Activated naive CD8-positive, alpha-beta T cell treated with anti-CD3 and anti-CD28 coated beads, Interleukin-2, amount 10 ng/mL, durations not matched to agents 7 days and 5 days (primary cell): ENCODE data around the gene RBMS3. TPM values are rescaled to one million over a fixed set of nuclear protein-coding genes. Genes with fewer than 3 reads are reported as not detected.

Experiments used
- ATAC-seq: fragments of 150-1000 bp; cut with Tn5 transposase; one replicate; pipeline ENCODE4 v1.10.0; 2021; ENCODE audit warnings: low read depth, moderate library complexity
- POLR2A ChIA-PET: fragments of 350-600 bp; sonication (Branson Sonifier 250); formaldehyde crosslinking; loops from one replicate; lab custom pipeline; 2021; ENCODE audit warnings: antibody characterized with exemption; lab: Charles Lee
- DNase-seq: peaks from one replicate; pipeline ENCODE4 v3.0.0; 2021
- H3K27ac Mint-ChIP-seq: one replicate; pipeline ENCODE4 v1.8.0; 2022; ENCODE audit warnings: mild to moderate bottlenecking, mixed read lengths
- H3K27me3 Mint-ChIP-seq: one replicate; pipeline ENCODE4 v1.8.0; 2022; ENCODE audit warnings: mild to moderate bottlenecking, moderate library complexity, mixed read lengths
- H3K36me3 Mint-ChIP-seq: one replicate; pipeline ENCODE4 v1.8.0; 2021; ENCODE audit warnings: mild to moderate bottlenecking, mixed read lengths
- H3K4me1 Mint-ChIP-seq: one replicate; pipeline ENCODE4 v1.8.0; 2021; ENCODE audit warnings: mixed read lengths
- H3K4me3 Mint-ChIP-seq: one replicate; pipeline ENCODE4 v1.8.0; 2022; ENCODE audit warnings: mild to moderate bottlenecking, moderate library complexity, mixed read lengths
- H3K9me3 Mint-ChIP-seq: one replicate; pipeline ENCODE4 v1.8.0; 2021; ENCODE audit warnings: mixed read lengths
- total RNA-seq, 2 experiments: library from RNA; stranded (reverse); gene quantifications; one replicate each; pipeline ENCODE4 v1.2.3, GENCODE V29; 2021

Gene RBMS3
- total RNA-seq, 2 experiments from 2014 or later = 0.58 to 0.74 TPM

- Mint-ChIP-seq H3K36me3 (no peaks in the 10 kb centered on the region), H3K9me3 (no peaks in the 10 kb centered on the region), H3K27me3 (no peaks in the 10 kb centered on the region), H3K27ac (no peak overlapping the region), H3K4me1 (no peaks in the 10 kb centered on the region), H3K4me3 (no peak overlapping the region)
- ATAC-seq = no peak
- DNase-seq = no peak
- POLR2A ChIA-PET = no interaction called here
Observed at GRCh38 chr3:29409409-29409808, 128.5 kb downstream of the RBMS3 start.

GRCh38 chr3:29410220-29410619 lies 129.3 kb downstream of the RBMS3 start:
- Mint-ChIP-seq H3K27me3 (no peaks in the 10 kb centered on the region), H3K4me3 (no peak overlapping the region), H3K36me3 (no peaks in the 10 kb centered on the region), H3K4me1 (no peaks in the 10 kb centered on the region), H3K9me3 (no peaks in the 10 kb centered on the region), H3K27ac (no peak overlapping the region)
- POLR2A ChIA-PET = no interaction called here
- DNase-seq (no peak), ATAC-seq (no peak)

GRCh38 chr3:29410660-29411405 lies 130.0 kb downstream of the RBMS3 start:
- no peaks in the 10 kb centered on the region for H3K4me1 Mint-ChIP-seq
- no peaks in the 10 kb centered on the region for H3K9me3 Mint-ChIP-seq
- H3K27ac Mint-ChIP-seq = no peak overlapping the region
- no peak overlapping the region for H3K4me3 Mint-ChIP-seq
- POLR2A ChIA-PET = no interaction called here
- no peaks in the 10 kb centered on the region for H3K36me3 Mint-ChIP-seq
- no peaks in the 10 kb centered on the region for H3K27me3 Mint-ChIP-seq
- ATAC-seq (no peak), DNase-seq (no peak)

GRCh38 chr3:29412110-29412509 lies 131.2 kb downstream of the RBMS3 start:
- no peaks in the 10 kb centered on the region for H3K4me1 Mint-ChIP-seq
- ATAC-seq = no peak
- H3K9me3 Mint-ChIP-seq = no peaks in the 10 kb centered on the region
- DNase-seq = no peak
- no peaks in the 10 kb centered on the region for H3K27me3 Mint-ChIP-seq
- no peaks in the 10 kb centered on the region for H3K36me3 Mint-ChIP-seq
- POLR2A ChIA-PET = no interaction called here
- no peak overlapping the region for H3K4me3 Mint-ChIP-seq
- no peak overlapping the region for H3K27ac Mint-ChIP-seq

GRCh38 chr3:29414468-29415224 lies 133.8 kb downstream of the RBMS3 start:
- Mint-ChIP-seq H3K27ac (no peak overlapping the region), H3K4me3 (no peak overlapping the region), H3K4me1 (no peaks in the 10 kb centered on the region), H3K27me3 (no peaks in the 10 kb centered on the region), H3K9me3 (no peaks in the 10 kb centered on the region), H3K36me3 (no peaks in the 10 kb centered on the region)
- ATAC-seq (no peak), DNase-seq (no peak)
- POLR2A ChIA-PET = no interaction called here

GRCh38 chr3:29415482-29416223 lies 134.8 kb downstream of the RBMS3 start:
- Mint-ChIP-seq H3K9me3 (no peaks in the 10 kb centered on the region), H3K36me3 (no peaks in the 10 kb centered on the region), H3K27me3 (no peaks in the 10 kb centered on the region), H3K4me3 (no peak overlapping the region), H3K27ac (no peak overlapping the region), H3K4me1 (no peaks in the 10 kb centered on the region)
- ATAC-seq (no peak), DNase-seq (no peak)
- POLR2A ChIA-PET = no interaction called here

- no peak overlapping the region for H3K27ac Mint-ChIP-seq
Observed at GRCh38 chr3:29416514-29416913, 135.6 kb downstream of the RBMS3 start.

GRCh38 chr3:29420106-29420505 lies 139.2 kb downstream of the RBMS3 start:
- Mint-ChIP-seq H3K27me3 (no peaks in the 10 kb centered on the region), H3K4me1 (no peaks in the 10 kb centered on the region), H3K27ac (no peak overlapping the region), H3K4me3 (no peak overlapping the region), H3K36me3 (no peaks in the 10 kb centered on the region), H3K9me3 (no peaks in the 10 kb centered on the region)
- DNase-seq (no peak), ATAC-seq (no peak)
- POLR2A ChIA-PET = no interaction called here

More at GRCh38 chr3:29416514-29416913, 135.6 kb downstream of the RBMS3 start:
- no peak overlapping the region for H3K4me3 Mint-ChIP-seq
- no peak for ATAC-seq
- no peaks in the 10 kb centered on the region for H3K4me1 Mint-ChIP-seq
- no peak for DNase-seq
- H3K9me3 Mint-ChIP-seq = no peaks in the 10 kb centered on the region
- H3K27me3 Mint-ChIP-seq = no peaks in the 10 kb centered on the region
- H3K36me3 Mint-ChIP-seq = no peaks in the 10 kb centered on the region
- POLR2A ChIA-PET = no interaction called here

- POLR2A ChIA-PET = no interaction called here
- H3K27me3 Mint-ChIP-seq = no peaks in the 10 kb centered on the region
Observed at GRCh38 chr3:29426302-29427226, 145.7 kb downstream of the RBMS3 start.

GRCh38 chr3:29427266-29428103 lies 146.6 kb downstream of the RBMS3 start:
- DNase-seq = no peak
- Mint-ChIP-seq H3K36me3 (no peaks in the 10 kb centered on the region), H3K27ac (no peak overlapping the region), H3K27me3 (no peaks in the 10 kb centered on the region), H3K4me1 (no peaks in the 10 kb centered on the region), H3K4me3 (no peak overlapping the region), H3K9me3 (no peaks in the 10 kb centered on the region)
- ATAC-seq = no peak
- POLR2A ChIA-PET = no interaction called here

More at GRCh38 chr3:29426302-29427226, 145.7 kb downstream of the RBMS3 start:
- no peaks in the 10 kb centered on the region for H3K36me3 Mint-ChIP-seq
- no peak overlapping the region for H3K4me3 Mint-ChIP-seq
- ATAC-seq = no peak
- no peak for DNase-seq
- no peak overlapping the region for H3K27ac Mint-ChIP-seq
- H3K4me1 Mint-ChIP-seq = no peaks in the 10 kb centered on the region
- no peaks in the 10 kb centered on the region for H3K9me3 Mint-ChIP-seq

GRCh38 chr3:29429055-29429679 lies 148.3 kb downstream of the RBMS3 start:
- Mint-ChIP-seq H3K27ac (no peak overlapping the region), H3K36me3 (no peaks in the 10 kb centered on the region), H3K27me3 (no peaks in the 10 kb centered on the region), H3K4me3 (no peak overlapping the region), H3K4me1 (no peaks in the 10 kb centered on the region), H3K9me3 (no peaks in the 10 kb centered on the region)
- ATAC-seq = no peak
- no peak for DNase-seq
- POLR2A ChIA-PET = no interaction called here

GRCh38 chr3:29430558-29430971 lies 149.7 kb downstream of the RBMS3 start:
- Mint-ChIP-seq H3K4me3 (no peak overlapping the region), H3K4me1 (no peaks in the 10 kb centered on the region), H3K27me3 (no peaks in the 10 kb centered on the region), H3K9me3 (no peaks in the 10 kb centered on the region), H3K36me3 (no peaks in the 10 kb centered on the region), H3K27ac (no peak overlapping the region)
- DNase-seq = no peak
- POLR2A ChIA-PET = no interaction called here
- no peak for ATAC-seq
